Tibial nerve (tissue), 4 donors: ENCODE data around the gene RUSF1.

Experiments used
- EP300 ChIP-seq, 2 donors: sonication (generic); formaldehyde crosslinking; IDR thresholded peaks; one replicate each; pipeline ENCODE4 v1.6.1; 2017; ENCODE audit warnings: antibody characterized with exemption in 2 of 2, mild to moderate bottlenecking in 1 of 2
- POLR2A ChIP-seq, 2 donors: fragments of 450-650 bp; IDR thresholded peaks; one replicate each; pipeline ENCODE4 v1.6.1; 2017; ENCODE audit warnings: antibody characterized with exemption in 2 of 2, mild to moderate bottlenecking in 2 of 2, moderate library complexity in 2 of 2
- TF ChIP-seq, protein P1 (sequence below), 5 experiments: fragments of 200-600 bp in 3 of 5; fragments of 450-650 bp in 2 of 5; sonication (generic) in 3 of 5; IDR thresholded peaks; one replicate each; pipeline ENCODE4 v1.5.1; 2016 to 2019; ENCODE audit warnings: antibody characterized with exemption in 5 of 5, mild to moderate bottlenecking in 3 of 5, moderate library complexity in 2 of 5

DNA sequence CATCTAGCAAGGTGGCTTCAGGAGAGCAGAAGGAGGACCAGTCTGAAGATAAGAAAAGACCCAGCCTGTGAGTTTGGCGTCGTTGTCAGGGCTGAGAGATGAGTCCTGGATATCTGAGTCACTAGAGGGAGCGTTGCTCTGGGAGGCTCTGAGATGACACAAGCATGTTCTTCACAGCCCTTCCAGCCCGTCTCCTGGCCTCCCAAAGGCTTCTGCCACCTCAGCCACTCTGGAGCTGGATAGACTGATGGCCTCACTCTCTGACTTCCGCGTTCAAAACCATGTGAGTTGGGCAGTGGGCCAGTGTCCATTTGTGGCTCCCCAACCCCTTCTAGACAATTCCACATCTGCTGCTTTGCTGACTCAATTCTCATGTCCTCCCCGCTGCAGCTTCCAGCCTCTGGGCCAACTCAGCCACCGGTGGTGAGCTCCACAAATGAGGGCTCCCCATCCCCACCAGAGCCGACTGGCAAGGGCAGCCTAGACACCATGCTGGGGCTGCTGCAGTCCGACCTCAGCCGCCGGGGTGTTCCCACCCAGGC, 33.9 kb downstream of the RUSF1 start:
- TF ChIP-seq, protein P1, sequence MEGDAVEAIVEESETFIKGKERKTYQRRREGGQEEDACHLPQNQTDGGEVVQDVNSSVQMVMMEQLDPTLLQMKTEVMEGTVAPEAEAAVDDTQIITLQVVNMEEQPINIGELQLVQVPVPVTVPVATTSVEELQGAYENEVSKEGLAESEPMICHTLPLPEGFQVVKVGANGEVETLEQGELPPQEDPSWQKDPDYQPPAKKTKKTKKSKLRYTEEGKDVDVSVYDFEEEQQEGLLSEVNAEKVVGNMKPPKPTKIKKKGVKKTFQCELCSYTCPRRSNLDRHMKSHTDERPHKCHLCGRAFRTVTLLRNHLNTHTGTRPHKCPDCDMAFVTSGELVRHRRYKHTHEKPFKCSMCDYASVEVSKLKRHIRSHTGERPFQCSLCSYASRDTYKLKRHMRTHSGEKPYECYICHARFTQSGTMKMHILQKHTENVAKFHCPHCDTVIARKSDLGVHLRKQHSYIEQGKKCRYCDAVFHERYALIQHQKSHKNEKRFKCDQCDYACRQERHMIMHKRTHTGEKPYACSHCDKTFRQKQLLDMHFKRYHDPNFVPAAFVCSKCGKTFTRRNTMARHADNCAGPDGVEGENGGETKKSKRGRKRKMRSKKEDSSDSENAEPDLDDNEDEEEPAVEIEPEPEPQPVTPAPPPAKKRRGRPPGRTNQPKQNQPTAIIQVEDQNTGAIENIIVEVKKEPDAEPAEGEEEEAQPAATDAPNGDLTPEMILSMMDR (IDR thresholded peaks at IDR 0.05), result no peak
- TF ChIP-seq EP300 (IDR thresholded peaks at IDR 0.05) (no peak), POLR2A (IDR thresholded peaks at IDR 0.05) (no peak)
